Measurements from ENCODE around the gene ABRACL. TPM values are rescaled to one million over a fixed set of nuclear protein-coding genes. Genes with fewer than 3 reads are reported as not detected.
"Not testable (repeated sequence)": the region's sequence is repeated elsewhere in the genome, so short reads cannot be mapped to it uniquely, and the experiment has no call there.

ABRACL gene
- total RNA-seq, 2 experiments from 2014 or later = 98.2 to 124 TPM

GRCh38 chr6:138993410-138993809 is 35.1 kb upstream of the ABRACL start:
- H3K27me3 Mint-ChIP-seq; H3K4me1 Mint-ChIP-seq; H3K4me3 Mint-ChIP-seq; H3K36me3 Mint-ChIP-seq; ATAC-seq; H3K27ac Mint-ChIP-seq; H3K9me3 Mint-ChIP-seq (ENCODE audit: low read depth); CTCF ChIA-PET; DNase-seq: not testable (repeated sequence)

GRCh38 chr6:138996524-138996923 is 32.0 kb upstream of the ABRACL start:
- Mint-ChIP-seq H3K4me1 (no peaks in the 10 kb centered on the region), H3K9me3 (ENCODE audit: low read depth) (no peaks in the 10 kb centered on the region), H3K36me3 (no peaks in the 10 kb centered on the region), H3K27me3 (peaks cover 3% of the 10 kb centered on the region), H3K27ac (no peak overlapping the region), H3K4me3 (no peak overlapping the region)
- no peak for DNase-seq
- CTCF ChIA-PET = no interaction called here
- ATAC-seq = no peak

- Mint-ChIP-seq H3K4me1 (no peaks in the 10 kb centered on the region), H3K36me3 (no peaks in the 10 kb centered on the region), H3K27me3 (peaks cover 3% of the 10 kb centered on the region), H3K27ac (no peak overlapping the region), H3K9me3 (ENCODE audit: low read depth) (no peaks in the 10 kb centered on the region), H3K4me3 (no peak overlapping the region)
- CTCF ChIA-PET = no interaction called here
- no peak for ATAC-seq
- DNase-seq = no peak
These were observed 31.4 kb upstream of the ABRACL start for GRCh38 chr6:138997136-138997535.

- no peak overlapping the region for H3K4me3 Mint-ChIP-seq
- ATAC-seq (no peak), DNase-seq (no peak)
- no peaks in the 10 kb centered on the region for H3K36me3 Mint-ChIP-seq
- H3K27ac Mint-ChIP-seq = no peak overlapping the region
- no peaks in the 10 kb centered on the region for H3K9me3 Mint-ChIP-seq (ENCODE audit: low read depth)
- CTCF ChIA-PET = interaction anchor here (1.0 kb wide), 1 partner anchor 13 kb away, joined by 3 read pairs; no protein-coding TSS in a partner anchor
- no peaks in the 10 kb centered on the region for H3K4me1 Mint-ChIP-seq
- H3K27me3 Mint-ChIP-seq = peaks cover 6% of the 10 kb centered on the region
These were observed 28.4 kb upstream of the ABRACL start for GRCh38 chr6:138999949-139000725.

GRCh38 chr6:139003751-139004150 is 24.8 kb upstream of the ABRACL start:
- DNase-seq (no peak), ATAC-seq (no peak)
- no peak overlapping the region for H3K27ac Mint-ChIP-seq
- H3K4me1 Mint-ChIP-seq = no peaks in the 10 kb centered on the region
- H3K9me3 Mint-ChIP-seq (ENCODE audit: low read depth) = no peaks in the 10 kb centered on the region
- peaks cover 6% of the 10 kb centered on the region for H3K27me3 Mint-ChIP-seq
- H3K4me3 Mint-ChIP-seq = no peak overlapping the region
- H3K36me3 Mint-ChIP-seq = no peaks in the 10 kb centered on the region
- CTCF ChIA-PET = interaction anchor here (1.8 kb wide), 1 partner anchor 188 kb away, joined by 4 read pairs; no protein-coding TSS in a partner anchor

GRCh38 chr6:139006477-139006876 is 22.1 kb upstream of the ABRACL start:
- no peaks in the 10 kb centered on the region for H3K9me3 Mint-ChIP-seq (ENCODE audit: low read depth)
- peaks cover 6% of the 10 kb centered on the region for H3K27me3 Mint-ChIP-seq
- DNase-seq (no peak), ATAC-seq (no peak)
- CTCF ChIA-PET = no interaction called here
- H3K36me3 Mint-ChIP-seq = no peaks in the 10 kb centered on the region
- H3K4me3 Mint-ChIP-seq = no peak overlapping the region
- no peaks in the 10 kb centered on the region for H3K4me1 Mint-ChIP-seq
- H3K27ac Mint-ChIP-seq = no peak overlapping the region

GRCh38 chr6:139007428-139007827 is 21.1 kb upstream of the ABRACL start:
- Mint-ChIP-seq H3K9me3 (ENCODE audit: low read depth) (no peaks in the 10 kb centered on the region), H3K27ac (no peak overlapping the region), H3K4me3 (no peak overlapping the region), H3K27me3 (peaks cover 6% of the 10 kb centered on the region), H3K4me1 (no peaks in the 10 kb centered on the region), H3K36me3 (no peaks in the 10 kb centered on the region)
- DNase-seq = no peak
- CTCF ChIA-PET = no interaction called here
- ATAC-seq = no peak

GRCh38 chr6:139008117-139008516 is 20.4 kb upstream of the ABRACL start:
- Mint-ChIP-seq H3K4me3 (no peak overlapping the region), H3K9me3 (ENCODE audit: low read depth) (no peaks in the 10 kb centered on the region), H3K36me3 (no peaks in the 10 kb centered on the region), H3K27ac (no peak overlapping the region), H3K4me1 (no peaks in the 10 kb centered on the region), H3K27me3 (peaks cover 6% of the 10 kb centered on the region)
- CTCF ChIA-PET = no interaction called here
- ATAC-seq (no peak), DNase-seq (no peak)

- H3K9me3 Mint-ChIP-seq (ENCODE audit: low read depth) = no peaks in the 10 kb centered on the region
- peaks cover 6% of the 10 kb centered on the region for H3K27me3 Mint-ChIP-seq
- ATAC-seq = no peak
- no peaks in the 10 kb centered on the region for H3K36me3 Mint-ChIP-seq
- CTCF ChIA-PET = interaction anchor here (1.0 kb wide), 1 partner anchor 22 kb away, joined by 3 read pairs; the partner anchor contains the start of gene REPS1
- DNase-seq = no peak
- no peaks in the 10 kb centered on the region for H3K4me1 Mint-ChIP-seq
- no peak overlapping the region for H3K27ac Mint-ChIP-seq
- no peak overlapping the region for H3K4me3 Mint-ChIP-seq
These were observed 17.9 kb upstream of the ABRACL start for GRCh38 chr6:139010674-139011073.

- CTCF ChIA-PET = interaction anchor here (1.3 kb wide), 1 partner anchor 23 kb away, joined by 3 read pairs; no protein-coding TSS in a partner anchor
- Mint-ChIP-seq H3K36me3 (no peaks in the 10 kb centered on the region), H3K9me3 (ENCODE audit: low read depth) (no peaks in the 10 kb centered on the region), H3K27me3 (peaks cover 6% of the 10 kb centered on the region), H3K4me1 (no peaks in the 10 kb centered on the region), H3K27ac (no peak overlapping the region), H3K4me3 (no peak overlapping the region)
- ATAC-seq = no peak
- no peak for DNase-seq
These were observed 16.6 kb upstream of the ABRACL start for GRCh38 chr6:139011980-139012379.

- Mint-ChIP-seq H3K36me3 (no peaks in the 10 kb centered on the region), H3K9me3 (ENCODE audit: low read depth) (no peaks in the 10 kb centered on the region), H3K4me1 (no peaks in the 10 kb centered on the region), H3K27ac (no peak overlapping the region), H3K4me3 (no peak overlapping the region), H3K27me3 (peaks cover 6% of the 10 kb centered on the region)
- no peak for DNase-seq
- CTCF ChIA-PET = interaction anchor here (1.3 kb wide), 1 partner anchor 25 kb away, joined by 3 read pairs; no protein-coding TSS in a partner anchor
- no peak for ATAC-seq
These were observed 15.3 kb upstream of the ABRACL start for GRCh38 chr6:139013185-139013800.

GRCh38 chr6:139014945-139015344 is 13.6 kb upstream of the ABRACL start:
- DNase-seq (no peak), ATAC-seq (no peak)
- Mint-ChIP-seq H3K9me3 (ENCODE audit: low read depth) (no peaks in the 10 kb centered on the region), H3K27me3 (peaks cover 6% of the 10 kb centered on the region), H3K36me3 (no peaks in the 10 kb centered on the region), H3K4me1 (no peaks in the 10 kb centered on the region), H3K4me3 (no peak overlapping the region), H3K27ac (no peak overlapping the region)
- CTCF ChIA-PET = no interaction called here

GRCh38 chr6:139016337-139017213 is 12.0 kb upstream of the ABRACL start:
- Mint-ChIP-seq H3K9me3 (ENCODE audit: low read depth) (no peaks in the 10 kb centered on the region), H3K4me3 (no peak overlapping the region), H3K36me3 (no peaks in the 10 kb centered on the region), H3K27ac (no peak overlapping the region), H3K27me3 (peaks cover 6% of the 10 kb centered on the region), H3K4me1 (no peaks in the 10 kb centered on the region)
- no peak for ATAC-seq
- no peak for DNase-seq
- CTCF ChIA-PET = interaction anchor here (0.6 to 0.8 kb wide), 2 partner anchors 30 to 53 kb away, joined by 3 to 4 read pairs; no protein-coding TSS in a partner anchor
